Activated T-cell treated with anti-CD3 and anti-CD28 coated beads, Interleukin-2, amount 50 U/mL, for 1 hour (primary cell): ENCODE results near the gene ARHGEF38.
"Not testable (repeated sequence)": the region's sequence is repeated elsewhere in the genome, so short reads cannot be mapped to it uniquely, and the experiment has no call there.

Experiments
- DNase-seq: peaks from one replicate; pipeline ENCODE4 v3.0.0-alpha.2; 2020

Gene ARHGEF38

GRCh38 chr4:105560421-105560848 lies 8.0 kb downstream of the ARHGEF38 start:
- DNase-seq = no peak

GRCh38 chr4:105563352-105563751 lies 10.9 kb downstream of the ARHGEF38 start:
- no peak for DNase-seq

- no peak for DNase-seq
Observed at GRCh38 chr4:105568584-105568983, 16.2 kb downstream of the ARHGEF38 start.

GRCh38 chr4:105569057-105569865 lies 16.8 kb downstream of the ARHGEF38 start:
- DNase-seq = no peak

- DNase-seq = no peak
Observed at GRCh38 chr4:105569866-105570236, 17.4 kb downstream of the ARHGEF38 start.

- DNase-seq = no peak
Observed at GRCh38 chr4:105572296-105572695, 19.9 kb downstream of the ARHGEF38 start.

- no peak for DNase-seq
Observed at GRCh38 chr4:105586638-105587328, 34.4 kb downstream of the ARHGEF38 start.

- DNase-seq = no peak
Observed at GRCh38 chr4:105587841-105588240, 35.4 kb downstream of the ARHGEF38 start.

GRCh38 chr4:105588252-105588651 lies 35.8 kb downstream of the ARHGEF38 start:
- DNase-seq = no peak

GRCh38 chr4:105591573-105591972 lies 39.2 kb downstream of the ARHGEF38 start:
- no peak for DNase-seq

GRCh38 chr4:105594099-105595010 lies 41.9 kb downstream of the ARHGEF38 start:
- no peak for DNase-seq

GRCh38 chr4:105596684-105597083 lies 44.3 kb downstream of the ARHGEF38 start:
- DNase-seq = no peak

- no peak for DNase-seq
Observed at GRCh38 chr4:105598052-105598451, 45.6 kb downstream of the ARHGEF38 start.

- no peak for DNase-seq
Observed at GRCh38 chr4:105598787-105599186, 46.4 kb downstream of the ARHGEF38 start.

- no peak for DNase-seq
Observed at GRCh38 chr4:105599482-105599881, 47.1 kb downstream of the ARHGEF38 start.

- no peak for DNase-seq
Observed at GRCh38 chr4:105599932-105600655, 47.7 kb downstream of the ARHGEF38 start.

- no peak for DNase-seq
Observed at GRCh38 chr4:105600951-105601350, 48.5 kb downstream of the ARHGEF38 start.

GRCh38 chr4:105601406-105601805 lies 49.0 kb downstream of the ARHGEF38 start:
- no peak for DNase-seq

GRCh38 chr4:105603158-105603557 lies 50.7 kb downstream of the ARHGEF38 start:
- DNase-seq = no peak

- DNase-seq = no peak
Observed at GRCh38 chr4:105605493-105605892, 53.1 kb downstream of the ARHGEF38 start.

GRCh38 chr4:105607876-105608275 lies 55.5 kb downstream of the ARHGEF38 start:
- no peak for DNase-seq

GRCh38 chr4:105609819-105610218 lies 57.4 kb downstream of the ARHGEF38 start:
- not testable (repeated sequence) for DNase-seq

- no peak for DNase-seq
Observed at GRCh38 chr4:105613306-105613705, 60.9 kb downstream of the ARHGEF38 start.
